Fibroblast of lung (primary cell): ENCODE data around the gene TMEM259. TPM values are rescaled to one million over a fixed set of nuclear protein-coding genes. Genes with fewer than 3 reads are reported as not detected.

Experiments used
- DNase-seq, 2 donors: peaks; one replicate each; pipeline versions ENCODE4 v3.0.0 to v3.0.0-alpha.2; 2010; ENCODE audit warnings: low read depth in 2 of 2
- H2AFZ ChIP-seq: 2 replicates; pipeline ENCODE4 v1.5.1; 2012; ENCODE audit warnings: low read length, control low read depth, inconsistent platforms
- H3K27ac ChIP-seq: 2 replicates; pipeline ENCODE4 v1.5.1; 2011; ENCODE audit warnings: low read length, control low read depth; ENCODE audit not compliant: insufficient read depth
- H3K27me3 ChIP-seq: 2 replicates; pipeline ENCODE4 v1.5.1; 2011; ENCODE audit warnings: mild to moderate bottlenecking, low read length; ENCODE audit not compliant: control insufficient read depth, insufficient read depth
- H3K36me3 ChIP-seq: 2 replicates; pipeline ENCODE4 v1.5.1; 2011; ENCODE audit warnings: low read length; ENCODE audit not compliant: control insufficient read depth, insufficient read depth
- H3K4me1 ChIP-seq: 2 replicates; pipeline ENCODE4 v1.5.1; 2011; ENCODE audit warnings: low read length; ENCODE audit not compliant: control insufficient read depth, insufficient read depth; ENCODE audit errors: extremely low read depth
- H3K4me2 ChIP-seq: 2 replicates; pipeline ENCODE4 v1.5.1; 2011; ENCODE audit warnings: low read length, control low read depth; ENCODE audit not compliant: insufficient read depth; ENCODE audit errors: extremely low read depth
- H3K4me3 ChIP-seq, 4 experiments: fragments of 200-600 bp in 1 of 4; sonication (generic) in 1 of 4; replicated peaks in 1 of 4; 2 replicates each; pipeline ENCODE4 v1.5.1; 2011 to 2016; ENCODE audit warnings: low read length in 4 of 4, low read depth in 3 of 4, mild to moderate bottlenecking in 3 of 4, control low read depth in 2 of 4, inconsistent platforms in 1 of 4, mixed read lengths in 1 of 4; ENCODE audit not compliant: insufficient read depth in 1 of 4; ENCODE audit errors: control extremely low read depth in 1 of 4
- H3K79me2 ChIP-seq: 2 replicates; pipeline ENCODE4 v1.5.1; 2012; ENCODE audit warnings: mild to moderate bottlenecking, low read length, inconsistent platforms; ENCODE audit not compliant: control insufficient read depth, insufficient read depth
- H3K9ac ChIP-seq: 2 replicates; pipeline ENCODE4 v1.5.1; 2011; ENCODE audit warnings: mild to moderate bottlenecking, low read length, control low read depth; ENCODE audit not compliant: insufficient read depth
- H3K9me3 ChIP-seq: 2 replicates; pipeline ENCODE4 v1.5.1; 2012; ENCODE audit warnings: low read depth, low read length; ENCODE audit not compliant: control insufficient read depth, insufficient read depth
- H4K20me1 ChIP-seq: 2 replicates; pipeline ENCODE4 v1.5.1; 2011; ENCODE audit warnings: low read length; ENCODE audit not compliant: control insufficient read depth, insufficient read depth; ENCODE audit errors: extremely low read depth
- CTCF ChIP-seq, 2 donors: IDR thresholded peaks in 1 of 2; conservative IDR thresholded peaks in 1 of 2; 1 replicate in 1 of 2; 2 replicates in 1 of 2; pipeline ENCODE4 v1.5.1; 2011 to 2012; ENCODE audit warnings: low read length in 2 of 2, control low read depth in 1 of 2, inconsistent platforms in 1 of 2, low read depth in 1 of 2, mild to moderate bottlenecking in 1 of 2
- EZH2 ChIP-seq: IDR thresholded peaks from 2 replicates; pipeline ENCODE4 v1.5.1; 2012; ENCODE audit warnings: low read length, control low read depth, mild to moderate bottlenecking; ENCODE audit errors: missing control alignments
- polyA plus RNA-seq, 2 donors: library from polyadenylated mRNA; depleted of rRNA in 1 of 2; stranded (reverse) in 1 of 2; unstranded in 1 of 2; fragments of >200 nt; gene quantifications; 2 replicates each; pipeline ENCODE4 v1.2.1, GENCODE V29; 2011 to 2012; ENCODE audit warnings: missing spikeins in 1 of 2
- total RNA-seq: library from RNA; depleted of rRNA; stranded (reverse); fragments of >200 nt; gene quantifications from 2 replicates; pipeline ENCODE4 v1.2.1, GENCODE V29; 2014

Gene TMEM259
- total and polyA plus RNA-seq, 2 donors (not counting 1 experiment from before 2014, with no cell fraction given) = 57.8 to 67.1 TPM

- Histone ChIP-seq H3K4me3 (no peak overlapping the region), H3K9me3 (no peaks in the 10 kb centered on the region), H3K9ac (no peak overlapping the region), H3K4me1 (no peaks in the 10 kb centered on the region), H3K36me3 (peaks cover 23% of the 10 kb centered on the region), H3K4me2 (no peak overlapping the region), H4K20me1 (no peaks in the 10 kb centered on the region), H3K27ac (no peak overlapping the region), H3K27me3 (peaks cover under 1% of the 10 kb centered on the region), H2AFZ (no peak overlapping the region), H3K79me2 (no peaks in the 10 kb centered on the region)
- DNase-seq = no peak
- TF ChIP-seq EZH2 = no peak
These were observed 30.2 kb downstream of the TMEM259 start for GRCh38 chr19:990746-991145.

GRCh38 chr19:990119-990571 is 30.8 kb downstream of the TMEM259 start:
- no peak for DNase-seq
- Histone ChIP-seq H3K9ac (no peak overlapping the region), H3K79me2 (peaks cover 3% of the 10 kb centered on the region), H3K4me1 (no peaks in the 10 kb centered on the region), H3K4me3 (no peak overlapping the region), H3K4me2 (no peak overlapping the region), H2AFZ (no peak overlapping the region), H4K20me1 (no peaks in the 10 kb centered on the region), H3K9me3 (no peaks in the 10 kb centered on the region), H3K36me3 (peaks cover 25% of the 10 kb centered on the region), H3K27me3 (no peaks in the 10 kb centered on the region), H3K27ac (no peak overlapping the region)
- TF ChIP-seq CTCF (conservative IDR thresholded peaks at IDR 0.05 in 1 of 2, IDR thresholded peaks at IDR 0.05 in 1 of 2; ENCODE audit: low read depth in 1 of 2, low read length in 2 of 2) = no peak
- no peak for TF ChIP-seq EZH2

GRCh38 chr19:989381-990081 is 31.4 kb downstream of the TMEM259 start:
- Histone ChIP-seq H3K9ac (no peak overlapping the region), H3K27me3 (no peaks in the 10 kb centered on the region), H2AFZ (no peak overlapping the region), H3K79me2 (peaks cover 7% of the 10 kb centered on the region), H3K9me3 (no peaks in the 10 kb centered on the region), H4K20me1 (no peaks in the 10 kb centered on the region), H3K4me2 (no peak overlapping the region), H3K36me3 (peaks cover 24% of the 10 kb centered on the region), H3K4me1 (peaks cover 4% of the 10 kb centered on the region), H3K4me3 (no peak overlapping the region), H3K27ac (no peak overlapping the region)
- no peak for DNase-seq
- TF ChIP-seq EZH2 (no peak), CTCF (conservative IDR thresholded peaks at IDR 0.05 in 1 of 2, IDR thresholded peaks at IDR 0.05 in 1 of 2; ENCODE audit: low read depth in 1 of 2, low read length in 2 of 2) (peak in 1 of 2 donors; percentile 28)
